ENCODE measurements around the gene ATP1A4. TPM values are rescaled to one million over a fixed set of nuclear protein-coding genes. Genes with fewer than 3 reads are reported as not detected.

The ATP1A4 gene
- total and polyA plus RNA-seq, 2 donors from 2014 or later = 0.19 TPM; not detected in 1

DNA sequence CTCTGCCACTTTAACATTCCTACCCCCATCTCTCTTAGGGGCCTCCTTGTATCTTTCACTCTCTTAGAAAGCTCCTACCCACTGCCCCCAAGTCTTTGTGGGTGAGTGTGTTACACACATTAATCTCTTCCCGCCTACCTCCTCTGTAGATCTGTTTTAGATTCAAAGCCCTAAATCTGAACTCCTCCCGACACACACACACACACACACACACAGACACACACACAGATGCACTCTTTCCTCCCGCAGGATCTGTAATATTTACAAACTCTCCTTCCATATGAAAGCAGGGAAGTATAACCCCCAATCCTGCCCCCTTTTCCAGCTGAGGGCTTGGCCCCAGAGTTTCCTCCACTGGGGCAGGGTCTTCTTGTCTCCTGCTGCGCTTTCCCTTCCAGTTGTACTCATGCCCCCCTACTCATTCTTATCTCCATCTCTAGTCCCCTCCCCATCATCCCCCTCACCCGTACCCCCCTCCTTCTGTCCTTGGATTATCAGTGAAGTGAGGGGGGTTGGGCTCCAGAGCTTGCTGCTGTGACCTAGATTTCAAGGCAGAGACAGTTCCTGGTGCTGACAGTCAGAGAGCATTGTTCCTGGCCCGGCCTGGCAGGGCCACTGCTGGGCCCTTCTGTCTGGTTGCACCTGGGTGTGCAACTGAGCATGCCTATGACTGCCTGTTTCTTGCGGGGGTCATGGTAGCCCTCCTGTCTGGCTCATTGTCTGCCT, 58.1 kb downstream of the ATP1A4 start:
- Histone ChIP-seq H3K4me3 (ENCODE audit: low read length in 3 of 3) (no peak overlapping the region), H3K9me3 (ENCODE audit: control insufficient read depth in 2 of 3, insufficient read depth in 1 of 3, low read length in 3 of 3) (no peaks in the 10 kb centered on the region), H3K27me3 (ENCODE audit: control insufficient read depth, insufficient read depth, low read length) (no peaks in the 10 kb centered on the region), H3K27ac (ENCODE audit: low read depth in 2 of 2, low read length in 2 of 2) (no peak overlapping the region), H3K36me3 (ENCODE audit: control insufficient read depth in 2 of 3, insufficient read depth in 3 of 3, low read length in 3 of 3) (peaks cover 6 to 21% (median 19%) of the 10 kb centered on the region in 3 donors), H3K9ac (ENCODE audit: low read length in 3 of 3) (no peak overlapping the region), H3K4me1 (ENCODE audit: control insufficient read depth in 2 of 3, insufficient read depth in 2 of 3, low read depth in 1 of 3, low read length in 3 of 3) (peaks cover 0 to 15% (median 0%) of the 10 kb centered on the region in 3 donors)
- FAIRE-seq (no peak), DNase-seq (no peak)
- TF ChIP-seq, protein P1, sequence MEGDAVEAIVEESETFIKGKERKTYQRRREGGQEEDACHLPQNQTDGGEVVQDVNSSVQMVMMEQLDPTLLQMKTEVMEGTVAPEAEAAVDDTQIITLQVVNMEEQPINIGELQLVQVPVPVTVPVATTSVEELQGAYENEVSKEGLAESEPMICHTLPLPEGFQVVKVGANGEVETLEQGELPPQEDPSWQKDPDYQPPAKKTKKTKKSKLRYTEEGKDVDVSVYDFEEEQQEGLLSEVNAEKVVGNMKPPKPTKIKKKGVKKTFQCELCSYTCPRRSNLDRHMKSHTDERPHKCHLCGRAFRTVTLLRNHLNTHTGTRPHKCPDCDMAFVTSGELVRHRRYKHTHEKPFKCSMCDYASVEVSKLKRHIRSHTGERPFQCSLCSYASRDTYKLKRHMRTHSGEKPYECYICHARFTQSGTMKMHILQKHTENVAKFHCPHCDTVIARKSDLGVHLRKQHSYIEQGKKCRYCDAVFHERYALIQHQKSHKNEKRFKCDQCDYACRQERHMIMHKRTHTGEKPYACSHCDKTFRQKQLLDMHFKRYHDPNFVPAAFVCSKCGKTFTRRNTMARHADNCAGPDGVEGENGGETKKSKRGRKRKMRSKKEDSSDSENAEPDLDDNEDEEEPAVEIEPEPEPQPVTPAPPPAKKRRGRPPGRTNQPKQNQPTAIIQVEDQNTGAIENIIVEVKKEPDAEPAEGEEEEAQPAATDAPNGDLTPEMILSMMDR (IDR thresholded peaks at IDR 0.05; ENCODE audit: borderline replicate concordance, extremely low read depth, insufficient read depth) = no peak
- intact Hi-C loops (cut with DNase I) = no loop called here

DNA sequence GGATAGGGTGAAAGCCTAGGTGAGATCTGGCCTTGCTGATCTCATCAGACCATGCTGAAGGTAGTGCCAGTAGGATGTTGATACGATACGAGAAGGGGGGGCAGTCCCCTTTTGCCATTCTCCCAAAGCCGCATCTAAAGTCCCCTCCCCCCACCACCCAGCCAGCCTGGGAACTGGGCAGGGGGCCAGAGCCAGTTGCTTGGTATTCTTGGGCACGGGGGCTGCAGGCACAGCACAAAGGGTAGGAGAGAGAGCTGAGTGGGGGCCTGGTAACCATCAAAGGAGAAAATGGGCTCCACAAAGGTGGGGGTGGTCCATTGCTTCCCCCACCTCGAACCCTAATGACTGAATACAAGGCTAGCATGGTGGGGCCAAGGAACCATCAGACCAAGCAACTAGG, 59.2 kb downstream of the ATP1A4 start:
- no peak overlapping the region for H3K27ac ChIP-seq (ENCODE audit: low read depth in 2 of 2, low read length in 2 of 2)
- H3K4me3 ChIP-seq (ENCODE audit: low read length in 3 of 3) = no peak overlapping the region
- no peaks in the 10 kb centered on the region for H3K9me3 ChIP-seq (ENCODE audit: control insufficient read depth in 2 of 3, insufficient read depth in 1 of 3, low read length in 3 of 3)
- FAIRE-seq (no peak), DNase-seq (no peak)
- H3K27me3 ChIP-seq (ENCODE audit: control insufficient read depth, insufficient read depth, low read length) = no peaks in the 10 kb centered on the region
- peaks cover 9 to 31% (median 26%) of the 10 kb centered on the region in 3 donors for H3K36me3 ChIP-seq (ENCODE audit: control insufficient read depth in 2 of 3, insufficient read depth in 3 of 3, low read length in 3 of 3)
- H3K4me1 ChIP-seq (ENCODE audit: control insufficient read depth in 2 of 3, insufficient read depth in 2 of 3, low read depth in 1 of 3, low read length in 3 of 3) = peaks cover 0 to 15% (median 0%) of the 10 kb centered on the region in 3 donors
- TF ChIP-seq, protein P1 (IDR thresholded peaks at IDR 0.05; ENCODE audit: borderline replicate concordance, extremely low read depth, insufficient read depth) = no peak
- intact Hi-C loops (cut with DNase I) = no loop called here
- H3K9ac ChIP-seq (ENCODE audit: low read length in 3 of 3) = peak overlapping the region in 1 of 3 donors; percentile 36

DNA sequence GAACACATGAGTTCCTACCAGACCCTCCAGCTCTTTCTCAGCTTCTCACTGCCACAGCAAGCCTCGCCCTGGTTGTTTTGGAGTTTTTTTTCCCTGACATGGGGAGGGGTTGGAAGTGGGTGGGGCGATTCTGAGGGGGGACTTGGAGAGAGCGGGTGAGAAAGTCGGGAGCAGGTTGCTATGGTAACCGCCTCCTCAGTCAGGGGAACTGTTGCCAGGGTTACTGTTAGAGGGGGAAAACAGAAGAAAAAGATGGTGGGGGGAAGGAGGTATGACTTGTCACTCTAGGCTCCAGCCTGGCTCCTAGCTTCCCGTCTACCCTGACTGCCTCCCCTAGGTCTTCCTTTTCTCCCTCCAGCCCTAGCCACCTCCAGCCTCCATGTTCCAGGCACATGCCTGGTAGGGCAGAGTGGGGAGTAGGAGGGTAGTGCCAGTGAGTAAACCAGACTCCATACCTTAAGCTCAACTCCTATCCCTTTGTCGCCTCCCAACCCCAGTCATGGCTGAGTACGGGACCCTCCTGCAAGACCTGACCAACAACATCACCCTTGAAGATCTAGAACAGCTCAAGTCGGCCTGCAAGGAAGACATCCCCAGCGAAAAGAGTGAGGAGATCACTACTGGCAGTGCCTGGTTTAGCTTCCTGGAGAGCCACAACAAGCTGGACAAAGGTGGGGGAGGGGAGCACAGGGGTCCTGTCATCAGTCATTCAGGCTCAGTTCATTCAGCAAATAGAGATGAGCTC, 59.8 kb downstream of the ATP1A4 start:
- Histone ChIP-seq H3K9me3 (ENCODE audit: control insufficient read depth in 2 of 3, insufficient read depth in 1 of 3, low read length in 3 of 3) (no peaks in the 10 kb centered on the region), H3K9ac (ENCODE audit: low read length in 3 of 3) (peak overlapping the region in 1 of 3 donors; percentile 36), H3K4me1 (ENCODE audit: control insufficient read depth in 2 of 3, insufficient read depth in 2 of 3, low read depth in 1 of 3, low read length in 3 of 3) (peaks cover 0 to 12% (median 0%) of the 10 kb centered on the region in 3 donors), H3K4me3 (ENCODE audit: low read length in 3 of 3) (no peak overlapping the region), H3K27me3 (ENCODE audit: control insufficient read depth, insufficient read depth, low read length) (no peaks in the 10 kb centered on the region), H3K36me3 (ENCODE audit: control insufficient read depth in 2 of 3, insufficient read depth in 3 of 3, low read length in 3 of 3) (peaks cover 11 to 38% (median 31%) of the 10 kb centered on the region in 3 donors), H3K27ac (ENCODE audit: low read depth in 2 of 2, low read length in 2 of 2) (no peak overlapping the region)
- DNase-seq (peak in 1 of 5 donors; percentile 53), FAIRE-seq (no peak)
- intact Hi-C loops (cut with DNase I) = no loop called here
- TF ChIP-seq, protein P1 (IDR thresholded peaks at IDR 0.05; ENCODE audit: borderline replicate concordance, extremely low read depth, insufficient read depth) = no peak
